NCI-H1092 treated with DMSO at 0.1 percent for 48 hours (cell line): ENCODE data around the gene FDXACB1.
A peak's percentile ranks its signal among the peaks of the same experiment; 100 is the strongest.

Experiments
- DNase-seq: peaks from one replicate; lab custom pipeline; 2025; lab: John Stamatoyannopoulos, UW

The FDXACB1 gene, protein sequence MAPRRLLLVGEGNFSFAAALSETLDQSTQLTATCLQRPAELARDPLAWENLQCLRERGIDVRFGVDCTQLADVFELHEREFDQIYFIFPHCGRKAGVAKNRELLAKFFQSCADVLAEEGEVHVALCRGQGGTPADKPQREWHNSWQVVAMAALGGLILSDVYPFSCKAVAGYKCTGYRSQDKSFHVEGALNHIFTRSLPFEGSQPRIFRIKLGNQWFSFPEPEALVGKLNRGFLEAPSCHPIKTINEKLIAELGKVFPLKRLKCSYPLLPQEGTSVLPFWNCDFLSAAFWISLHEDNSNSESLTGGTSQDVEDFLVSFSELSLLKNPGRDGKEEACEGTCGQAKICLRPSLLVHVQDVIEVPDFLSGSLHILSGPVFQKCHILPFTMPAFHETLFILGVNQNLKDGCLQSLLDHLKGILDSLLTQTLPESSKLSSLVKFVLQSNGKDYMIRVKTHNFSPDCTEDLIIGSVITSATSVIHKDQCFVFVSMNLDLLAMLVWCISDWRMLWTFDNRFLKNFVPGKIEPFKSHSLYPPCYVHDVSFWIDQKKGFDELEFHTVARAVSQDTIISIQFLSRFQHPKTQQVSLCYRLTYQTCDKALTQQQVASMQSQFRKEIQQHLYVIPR

GRCh38 chr11:111878849-111879636, at the start of gene FDXACB1, which contains the start of gene CFAP68:
Gene FDXACB1 (minus strand): TSS chr11:111879165. CDS start chr11:111879132, 33 bp downstream.
Gene CFAP68 (plus strand): TSS chr11:111879541. CDS start chr11:111879561, 20 bp downstream.
- peak; percentile 99 for DNase-seq

DNA sequence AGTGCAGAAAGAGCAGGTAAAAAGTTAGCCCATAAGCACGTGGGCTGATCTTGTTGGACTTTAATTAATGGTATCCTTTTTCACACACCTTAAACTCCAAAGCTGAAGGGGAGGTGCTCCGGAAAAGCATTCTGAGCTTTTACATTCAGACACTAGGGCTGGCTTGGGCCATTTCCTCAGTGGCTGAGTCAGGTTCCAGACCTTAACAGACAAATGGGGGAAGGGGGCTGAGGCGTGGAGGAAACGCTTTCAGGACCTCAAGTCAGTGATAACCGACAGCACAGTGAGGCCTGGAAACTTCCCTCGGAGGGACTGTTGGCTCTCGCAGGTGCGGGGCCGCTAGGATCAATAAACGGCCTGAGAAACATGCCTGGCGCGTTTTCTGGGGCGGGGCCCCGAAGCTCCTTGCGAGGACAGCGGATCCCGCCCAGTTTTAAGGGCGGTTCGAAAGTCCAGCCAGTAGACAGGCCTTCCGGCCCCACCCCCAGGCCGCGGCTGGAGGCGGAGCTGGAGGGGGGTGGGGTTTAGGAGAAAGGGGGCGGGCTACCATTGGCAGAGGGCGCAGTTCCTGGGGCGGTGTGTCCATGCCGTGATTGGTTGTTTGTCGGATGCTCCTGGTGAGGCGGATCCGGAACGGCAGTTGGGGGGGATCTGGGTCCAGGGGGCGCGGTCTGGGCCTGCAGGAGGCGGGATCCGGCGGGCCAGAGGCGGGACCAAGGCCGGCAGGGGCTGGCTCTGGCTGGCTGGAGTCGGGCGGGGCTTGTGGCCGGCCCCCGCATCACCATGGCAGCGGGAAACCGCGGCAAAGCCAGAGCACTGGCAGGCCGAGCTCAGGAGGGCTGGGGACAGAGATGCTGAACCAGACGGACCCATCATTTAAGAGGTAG, 47.8 kb upstream of the FDXACB1 start:
- peak; percentile 99 for DNase-seq

- DNase-seq, result no peak
Observed at GRCh38 chr11:111925953-111926352, 47.0 kb upstream of the FDXACB1 start.

- no peak for DNase-seq
Observed at GRCh38 chr11:111923951-111924350, 45.0 kb upstream of the FDXACB1 start.

DNA sequence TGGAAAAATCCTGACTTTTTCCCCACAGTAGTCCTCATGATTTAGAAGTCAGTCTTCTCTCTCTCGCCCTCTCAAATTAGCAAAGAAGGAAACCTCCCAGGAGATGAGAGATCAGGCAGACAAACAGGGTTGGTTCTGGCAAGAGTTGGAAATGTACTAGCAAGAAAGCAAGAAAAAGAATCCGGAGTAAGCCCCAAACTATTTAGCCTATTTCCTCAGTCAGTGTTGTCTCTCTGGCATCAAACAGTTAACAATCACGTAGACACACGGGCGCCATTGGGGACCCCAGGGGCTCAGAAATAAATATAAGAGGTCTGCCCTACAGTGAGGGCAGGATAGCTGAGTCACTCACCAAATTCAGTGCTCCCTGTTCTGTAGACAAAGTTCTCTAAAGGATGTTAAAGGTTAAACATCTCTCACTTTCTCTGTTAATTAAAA, 44.4 kb upstream of the FDXACB1 start:
- DNase-seq, result no peak

GRCh38 chr11:111922803-111923202, 43.8 kb upstream of the FDXACB1 start:
- no peak for DNase-seq

DNA sequence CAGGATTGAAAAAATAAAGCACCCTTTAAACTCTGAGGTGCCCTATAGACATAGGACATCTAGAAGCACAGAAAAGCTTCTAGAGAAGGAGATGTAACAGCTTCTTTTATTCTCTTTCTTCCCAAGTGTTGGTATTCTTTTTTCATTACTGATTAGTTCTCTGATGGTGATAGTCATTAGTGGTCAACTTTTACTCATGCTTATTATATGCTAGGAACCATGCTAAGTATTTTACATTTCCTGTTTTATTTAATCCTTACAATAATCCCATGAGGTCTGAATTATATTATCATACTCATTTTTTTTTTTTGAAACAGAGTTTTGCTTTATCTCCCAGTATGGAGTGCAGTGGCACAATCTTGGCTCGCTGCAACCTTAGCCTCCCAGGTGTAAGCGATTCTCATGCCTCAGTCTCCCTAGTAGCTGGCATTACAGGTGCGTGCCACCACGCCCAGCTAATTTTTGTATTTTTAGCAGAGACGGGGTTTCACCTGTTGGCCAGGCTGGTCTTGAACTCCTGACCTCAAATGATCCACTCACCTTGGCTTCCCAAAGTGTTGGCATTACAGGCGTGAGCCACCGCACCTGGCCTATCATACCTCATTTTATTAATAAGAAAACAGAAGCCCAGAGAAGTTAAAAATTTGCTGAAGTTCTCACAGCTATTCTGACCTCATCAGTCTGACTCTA, 42.7 kb upstream of the FDXACB1 start:
- no peak for DNase-seq

- DNase-seq, result no peak
Observed at GRCh38 chr11:111920908-111921307, 41.9 kb upstream of the FDXACB1 start.

DNA sequence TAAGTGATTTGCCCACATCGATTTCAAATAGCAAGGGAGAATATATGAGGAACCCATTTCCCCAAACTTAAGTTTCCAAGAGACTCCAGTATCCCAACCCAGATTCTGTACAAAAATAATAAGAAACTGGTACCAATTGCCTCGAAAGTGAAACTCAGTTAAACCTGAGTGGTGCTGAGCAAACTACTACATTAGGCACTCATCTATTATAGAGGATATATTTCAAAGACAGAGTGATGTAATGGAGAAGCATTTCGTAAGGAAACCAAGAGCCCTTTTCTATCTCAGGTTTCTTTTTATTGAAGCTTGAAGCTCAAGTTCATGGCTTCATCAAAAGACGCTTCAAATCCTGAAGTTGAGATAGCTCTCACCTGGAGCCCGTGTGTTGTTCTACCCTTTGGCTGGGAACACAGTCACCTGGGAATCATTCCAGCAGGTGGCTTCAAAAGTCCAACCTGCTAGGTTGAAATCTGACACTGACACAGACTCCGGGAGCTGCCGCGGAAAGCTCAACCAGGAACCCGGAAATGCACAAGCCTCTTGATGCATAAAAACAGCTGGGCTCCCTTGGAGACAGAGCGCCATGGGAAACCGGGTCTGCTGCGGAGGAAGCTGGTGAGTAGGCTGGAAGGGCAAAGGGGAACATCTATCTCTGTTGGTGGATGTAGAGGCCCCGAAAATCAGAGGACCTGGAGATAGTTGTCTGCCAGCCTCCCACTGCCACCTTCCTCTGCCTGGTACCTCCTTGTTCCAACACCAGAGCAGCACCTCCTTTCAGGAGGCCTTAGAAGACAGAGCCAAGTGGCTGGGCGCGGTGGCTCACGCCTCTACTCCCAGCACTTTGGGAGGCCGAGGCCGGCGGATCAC, 39.7 kb upstream of the FDXACB1 start, which contains the start of gene C11orf52:
Gene C11orf52, plus strand, starts transcription at position 524 of the 867 bp plus-strand sequence. Its CDS starts 60 bp downstream, at position 584.
- peak; percentile 84 for DNase-seq

DNA sequence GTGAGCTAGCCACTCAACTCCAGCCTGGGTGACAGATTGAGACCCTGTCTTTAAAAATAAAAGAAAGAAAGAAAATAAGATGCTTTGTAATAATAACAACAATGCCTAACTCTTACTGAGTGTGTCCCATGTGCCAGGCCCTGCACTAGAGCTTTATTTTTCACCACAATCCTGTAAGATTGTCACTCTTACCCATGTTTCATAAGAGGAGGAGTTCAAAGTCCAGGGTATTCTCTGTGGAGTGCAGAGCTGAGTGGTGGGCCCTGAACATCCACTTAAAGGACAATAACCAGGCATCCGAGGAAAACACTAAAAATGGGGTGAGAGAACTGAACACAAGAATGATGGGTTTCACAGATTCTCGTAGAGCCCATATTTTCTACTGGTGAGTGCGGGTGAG, 38.8 kb upstream of the FDXACB1 start:
- no peak for DNase-seq

- no peak for DNase-seq
Observed at GRCh38 chr11:111917312-111917711, 38.3 kb upstream of the FDXACB1 start.

- no peak for DNase-seq
Observed at GRCh38 chr11:111916768-111917167, 37.8 kb upstream of the FDXACB1 start.

DNA sequence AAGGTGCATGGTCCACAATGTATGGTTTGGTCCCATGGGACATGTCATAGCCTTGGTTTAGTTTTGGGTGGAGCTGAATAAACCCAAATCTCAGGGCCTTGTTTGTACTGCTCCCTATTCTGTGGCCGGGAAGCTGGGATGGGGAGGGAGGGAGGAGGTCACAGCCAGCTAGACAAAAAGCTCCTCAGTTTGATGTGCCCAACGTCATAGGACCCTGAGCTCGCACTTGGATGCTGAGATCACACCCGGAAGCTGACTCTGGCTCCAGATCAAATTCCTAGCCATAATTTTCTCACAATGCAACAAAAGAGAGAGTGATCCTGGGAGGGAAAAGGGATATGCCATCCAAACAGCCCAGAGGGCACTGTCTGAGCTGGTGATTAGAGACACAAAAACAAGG, 35.0 kb upstream of the FDXACB1 start:
- DNase-seq, result no peak

DNA sequence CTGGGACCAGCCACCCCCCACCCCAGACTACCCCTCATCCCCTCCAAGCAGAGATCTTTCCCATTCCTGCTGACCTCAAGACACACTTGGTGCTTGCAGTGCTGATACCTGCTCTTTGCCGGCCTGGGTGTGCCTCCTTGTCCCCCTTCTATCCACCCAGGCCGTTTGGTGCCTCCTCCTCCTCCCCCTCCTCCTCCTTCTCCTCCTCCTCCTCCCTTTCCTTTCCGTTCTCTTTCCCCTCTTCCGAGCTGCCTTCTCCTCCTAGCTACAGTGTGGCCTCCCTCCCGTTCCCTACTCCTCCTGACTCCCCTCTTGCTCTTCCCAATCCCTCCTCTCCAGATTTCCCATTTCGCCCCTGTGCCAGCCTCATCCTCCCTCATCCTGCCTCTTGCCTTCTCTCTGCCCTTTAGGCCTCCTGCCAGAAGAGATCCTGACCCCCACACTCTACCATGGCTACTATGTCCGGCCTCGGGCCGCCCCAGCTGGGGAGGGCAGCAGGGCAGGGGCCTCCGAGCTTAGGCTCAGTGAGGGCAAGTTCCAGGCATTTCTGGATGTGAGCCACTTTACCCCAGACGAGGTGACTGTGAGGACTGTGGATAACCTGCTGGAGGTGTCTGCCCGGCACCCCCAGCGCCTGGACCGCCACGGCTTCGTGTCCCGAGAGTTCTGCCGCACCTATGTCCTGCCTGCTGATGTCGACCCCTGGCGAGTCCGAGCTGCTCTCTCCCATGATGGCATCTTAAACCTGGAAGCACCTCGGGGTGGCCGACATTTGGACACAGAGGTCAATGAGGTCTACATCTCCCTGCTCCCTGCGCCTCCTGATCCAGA, 34.3 kb upstream of the FDXACB1 start:
- DNase-seq, result no peak

DNA sequence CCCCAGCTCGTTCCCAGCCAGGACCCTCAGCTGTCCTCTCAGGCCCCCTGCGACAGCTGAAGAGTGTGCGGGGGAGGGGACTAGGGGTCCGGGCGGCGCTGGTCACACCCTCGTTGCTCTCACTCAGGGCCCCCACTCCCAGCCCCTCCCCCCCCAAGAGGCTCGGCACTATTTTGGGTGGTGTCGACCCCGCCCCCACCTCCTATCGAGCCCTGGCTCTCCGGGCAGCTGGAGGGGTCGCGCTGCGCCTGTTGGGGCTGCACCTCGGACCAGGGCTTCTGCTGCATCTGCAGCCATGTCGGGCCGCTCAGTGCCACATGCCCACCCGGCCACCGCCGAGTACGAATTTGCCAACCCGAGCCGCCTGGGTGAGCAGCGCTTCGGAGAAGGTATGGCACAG, 33.6 kb upstream of the FDXACB1 start, which contains the start of gene HSPB2:
Gene HSPB2, plus strand, starts transcription at position 200 of the 400 bp plus-strand sequence. Its CDS starts 96 bp downstream, at position 296.
- no peak for DNase-seq

DNA sequence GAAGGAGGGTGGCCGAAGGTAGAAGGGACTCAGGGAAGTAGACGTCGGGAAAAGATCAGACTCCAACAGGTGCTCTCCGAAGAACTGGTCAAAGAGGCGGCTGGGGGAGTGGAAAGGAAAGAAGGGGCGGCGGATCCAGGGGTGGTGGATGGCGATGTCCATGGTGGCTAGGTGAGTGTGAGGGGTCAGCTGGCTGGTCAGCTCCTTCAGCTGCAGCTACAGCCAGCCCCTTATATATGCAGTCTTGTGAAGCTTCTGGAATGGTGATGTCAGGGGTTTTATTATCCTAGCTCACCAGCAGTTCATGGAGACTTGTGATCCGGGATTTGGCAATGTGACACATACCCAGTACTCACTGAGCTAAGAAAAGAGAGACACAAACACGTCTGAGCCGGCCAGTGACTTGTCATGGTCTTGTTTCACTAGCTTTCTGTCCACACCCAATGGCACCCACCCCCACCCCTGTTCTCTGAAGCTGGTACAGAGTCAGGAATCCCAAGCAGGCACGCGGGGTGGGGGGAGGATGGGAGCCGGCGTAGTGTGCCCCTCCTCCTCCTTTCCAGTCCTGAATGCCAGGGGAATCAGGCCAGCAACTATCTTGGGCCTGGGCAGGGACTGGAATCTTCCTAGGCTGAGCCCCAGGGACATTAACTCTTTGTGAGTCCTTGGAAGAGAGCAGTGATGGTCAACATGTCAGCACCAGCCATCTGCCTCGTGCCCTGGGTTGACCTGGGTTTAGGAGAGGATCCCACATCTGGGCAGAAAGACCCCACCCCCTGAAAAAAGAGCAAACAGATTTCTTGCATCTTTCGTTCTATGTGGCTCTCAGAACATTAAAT, 32.8 kb upstream of the FDXACB1 start, which contains the start of gene CRYAB:
Gene CRYAB, minus strand, starts transcription at position 208 of the 839 bp plus-strand sequence. Its CDS starts 46 bp downstream, at position 162.
- no peak for DNase-seq
